HepG2 (cell line): ENCODE data around the gene ZNF582. TPM values are rescaled to one million over a fixed set of nuclear protein-coding genes. Genes with fewer than 3 reads are reported as not detected.

Experiments
- ATAC-seq: fragments of 200-7000 bp; cut with Tn5 transposase; 3 replicates; pipeline ENCODE4 v1.9.1; 2020; ENCODE audit warnings: mild to moderate bottlenecking, moderate library complexity
- BruUV-seq: library from RNA; stranded (reverse); fragments of 400-500 nt; replicated peaks from 2 replicates; lab custom pipeline; 2021; lab: Mats Ljungman, UMichigan
- CTCF ChIA-PET: fragments of 300-600 bp; formaldehyde crosslinking; extraction: SDS; loops from one replicate; lab custom pipeline; 2021; ENCODE audit warnings: low total read pairs, inconsistent platforms, low intra/inter-chr PET ratio; lab: Yijun Ruan, JAX
- POLR2A ChIA-PET: fragments of 350-600 bp; sonication (Branson Sonifier 250); formaldehyde crosslinking; loops from one replicate; lab custom pipeline; 2020; ENCODE audit warnings: antibody characterized with exemption, inconsistent platforms; lab: Yijun Ruan, JAX
- DNase-seq: peaks from one replicate; pipeline ENCODE4 v3.0.0-alpha.2; 2015; ENCODE audit warnings: low spot score
- FAIRE-seq: peaks from 3 replicates; lab custom pipeline; 2011; peaks lifted over from hg19 to GRCh38; lab: Jason Lieb, UNC
- H2AFZ ChIP-seq: one replicate; pipeline ENCODE4 v1.6.1; 2011; ENCODE audit warnings: low read length, inconsistent platforms
- H3K27ac ChIP-seq: fragments of 300-600 bp; 3 replicates; pipeline ENCODE4 v1.8.0; 2011; ENCODE audit warnings: mixed run types, mild to moderate bottlenecking, mixed read lengths, low read length, inconsistent platforms; ENCODE audit not compliant: insufficient read depth; ENCODE audit errors: extremely low read length
- H3K27me3 ChIP-seq, 2 experiments: fragments of 200-600 bp in 1 of 2; 2 replicates in 1 of 2; 3 replicates in 1 of 2; pipeline versions ENCODE4 v1.6.0 to v1.8.0; 2011; ENCODE audit warnings: low read length in 2 of 2, mild to moderate bottlenecking in 2 of 2, moderate library complexity in 2 of 2, inconsistent platforms in 1 of 2; ENCODE audit not compliant: insufficient read depth in 2 of 2, control insufficient read depth in 1 of 2
- H3K36me3 ChIP-seq, 2 experiments: fragments of 200-600 bp in 1 of 2; replicated peaks in 1 of 2; 2 replicates in 1 of 2; 3 replicates in 1 of 2; pipeline versions ENCODE4 v1.5.1 to v1.8.0; 2011; ENCODE audit warnings: low read length in 2 of 2, inconsistent platforms in 1 of 2; ENCODE audit not compliant: insufficient read depth in 2 of 2, control insufficient read depth in 1 of 2
- H3K4me1 ChIP-seq: 2 replicates; pipeline ENCODE4 v1.5.1; 2012; ENCODE audit warnings: low read length, inconsistent platforms; ENCODE audit not compliant: insufficient read depth
- H3K4me2 ChIP-seq: 2 replicates; pipeline ENCODE4 v1.6.0; 2011; ENCODE audit warnings: low read depth, low read length, inconsistent platforms
- H3K4me3 ChIP-seq, 3 experiments: fragments of 200-600 bp in 1 of 3; sonication (generic), shearing (Covaris generic) in 1 of 3; replicated peaks in 1 of 3; 2 replicates each; pipeline ENCODE4 v1.5.1; 2011 to 2016; ENCODE audit warnings: low read length in 3 of 3, inconsistent platforms in 2 of 3, low read depth in 2 of 3, mild to moderate bottlenecking in 2 of 3, control low read depth in 1 of 3, mixed read lengths in 1 of 3; ENCODE audit not compliant: insufficient read depth in 1 of 3
- H3K79me2 ChIP-seq: one replicate; pipeline ENCODE4 v1.6.1; 2011; ENCODE audit warnings: low read length, inconsistent platforms; ENCODE audit not compliant: insufficient read depth
- H3K9ac ChIP-seq: 2 replicates; pipeline ENCODE4 v1.6.0; 2011; ENCODE audit warnings: mild to moderate bottlenecking, low read depth, low read length, inconsistent platforms; ENCODE audit not compliant: insufficient read depth
- H3K9me3 ChIP-seq: 2 replicates; pipeline ENCODE4 v1.5.1; 2012; ENCODE audit warnings: mild to moderate bottlenecking, low read length
- H4K20me1 ChIP-seq: 2 replicates; pipeline ENCODE4 v1.6.0; 2011; ENCODE audit warnings: inconsistent platforms, mild to moderate bottlenecking, low read length, moderate library complexity; ENCODE audit not compliant: insufficient read depth
- FOSL1 ChIP-seq: sonication (generic); formaldehyde crosslinking; IDR thresholded peaks from 2 replicates; pipeline ENCODE4 v1.9.0; 2021; ENCODE audit warnings: missing genetic modification reagents, borderline replicate concordance
- RFXAP ChIP-seq: sonication (generic); formaldehyde crosslinking; IDR thresholded peaks from 2 replicates; pipeline ENCODE4 v1.4.0; 2020; ENCODE audit warnings: missing genetic modification reagents, borderline replicate concordance
- SSRP1 ChIP-seq: IDR thresholded peaks from 2 replicates; pipeline ENCODE4 v1.6.1; 2016; ENCODE audit warnings: control low read depth
- ZNF317 ChIP-seq: sonication (generic); formaldehyde crosslinking; IDR thresholded peaks from 2 replicates; pipeline ENCODE4 v1.5.0; 2020; ENCODE audit warnings: mild to moderate bottlenecking, missing genetic modification reagents
- ZNF329 ChIP-seq: sonication (generic); formaldehyde crosslinking; IDR thresholded peaks from 2 replicates; pipeline ENCODE4 v1.9.0; 2021; ENCODE audit warnings: low read depth, mild to moderate bottlenecking, missing genetic modification reagents
- WGBS: methylation state at CpG from one replicate; pipeline ENCODE4 v1.1.6; 2017; ENCODE audit warnings: low lambda C conversion rate; 5-methylcytosine and 5-hydroxymethylcytosine counted together
- in situ Hi-C: cut with HindIII; loops from 2 replicates; pipeline ENCODE4 v1.10.0; 2017; ENCODE audit warnings: low pct_unique_long_range_greater_than_20kb; ENCODE audit not compliant: extremely low pct_ligation_motif_present
- intact Hi-C: fragments of 100-400 bp; cut with micrococcal nuclease; formaldehyde crosslinking; loops from one replicate; pipeline ENCODE4 v1.10.0; 2022; ENCODE audit not compliant: unreplicated experiment
- polyA plus RNA-seq, 8 experiments: library from polyadenylated mRNA; depleted of rRNA in 3 of 8; stranded (reverse) in 7 of 8; unstranded in 1 of 8; fragments of >200 nt; fragmentation: Illumina TruSeq in 4 of 8; extraction: Trizol in 4 of 8; gene quantifications; 2 replicates each; pipeline versions ENCODE4 v1.2.1 to v1.2.3, GENCODE V29; 2011 to 2016; ENCODE audit warnings: low read depth in 4 of 8, missing spikeins in 1 of 8, mixed read lengths in 1 of 8; ENCODE audit not compliant: insufficient read depth in 1 of 8
- total RNA-seq, 5 experiments: library from RNA; depleted of rRNA; stranded (reverse); fragments of >200 nt; fragmentation: Illumina TruSeq; extraction: Trizol; gene quantifications; 2 replicates each; pipeline ENCODE4 v1.2.3, GENCODE V29; 2016; ENCODE audit warnings: low read depth in 1 of 5
- TF ChIP-seq, protein P1 (sequence below): sonication (generic); IDR thresholded peaks from 2 replicates; pipeline ENCODE4 v1.6.1; 2016; ENCODE audit warnings: low read depth, borderline replicate concordance

Gene ZNF582
- total and polyA plus RNA-seq, 2 of the 13 experiments (the other 11 are each of a cell fraction or from before 2014, with no cell fraction given), result 0.83 to 1.6 TPM

DNA sequence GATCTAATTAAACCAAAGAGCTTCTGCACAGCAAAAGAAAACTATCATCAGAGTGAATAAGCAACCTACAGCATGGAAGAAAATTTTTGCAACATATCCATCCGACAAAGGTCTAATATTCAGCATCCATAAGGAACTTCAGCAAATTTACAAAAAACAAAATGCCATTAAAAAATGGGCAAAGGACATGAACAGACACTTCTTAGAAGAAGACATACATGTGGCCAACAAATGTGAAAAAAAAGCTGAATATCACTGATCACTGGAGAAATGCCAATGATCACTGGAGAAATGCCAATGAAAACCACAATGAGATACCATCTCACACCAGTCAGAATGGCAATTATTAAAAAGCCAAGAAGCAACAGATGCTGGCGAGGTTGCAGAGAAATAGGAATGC lies 32.5 kb downstream of the ZNF582 start:
- no peak for FAIRE-seq
- TF ChIP-seq FOSL1 (no peak), SSRP1 (CRISPR knock-in tag) (no peak), ZNF329 (CRISPR knock-in tag) (no peak)
- TF ChIP-seq, protein P1, sequence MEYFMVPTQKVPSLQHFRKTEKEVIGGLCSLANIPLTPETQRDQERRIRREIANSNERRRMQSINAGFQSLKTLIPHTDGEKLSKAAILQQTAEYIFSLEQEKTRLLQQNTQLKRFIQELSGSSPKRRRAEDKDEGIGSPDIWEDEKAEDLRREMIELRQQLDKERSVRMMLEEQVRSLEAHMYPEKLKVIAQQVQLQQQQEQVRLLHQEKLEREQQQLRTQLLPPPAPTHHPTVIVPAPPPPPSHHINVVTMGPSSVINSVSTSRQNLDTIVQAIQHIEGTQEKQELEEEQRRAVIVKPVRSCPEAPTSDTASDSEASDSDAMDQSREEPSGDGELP, result no peak
- Histone ChIP-seq H3K9me3 (peaks cover 41% of the 10 kb centered on the region), H3K27ac (no peak overlapping the region), H3K4me2 (no peak overlapping the region), H4K20me1 (no peaks in the 10 kb centered on the region), H3K9ac (no peak overlapping the region), H3K79me2 (no peaks in the 10 kb centered on the region), H3K4me1 (peaks cover 14% of the 10 kb centered on the region), H2AFZ (no peak overlapping the region), H3K27me3 (no peaks in the 10 kb centered on the region), H3K4me3 (no peak overlapping the region), H3K36me3 (no peaks in the 10 kb centered on the region)
- intact Hi-C loops (no loop called here), in situ Hi-C loops (no loop called here)
- WGBS, result 47% methylated on average over 2 of the region's 2 CpGs
- POLR2A ChIA-PET, result no interaction called here
- BruUV-seq, result no TSS peak
- ATAC-seq, result no peak
- CTCF ChIA-PET, result no interaction called here
- no peak for DNase-seq

DNA sequence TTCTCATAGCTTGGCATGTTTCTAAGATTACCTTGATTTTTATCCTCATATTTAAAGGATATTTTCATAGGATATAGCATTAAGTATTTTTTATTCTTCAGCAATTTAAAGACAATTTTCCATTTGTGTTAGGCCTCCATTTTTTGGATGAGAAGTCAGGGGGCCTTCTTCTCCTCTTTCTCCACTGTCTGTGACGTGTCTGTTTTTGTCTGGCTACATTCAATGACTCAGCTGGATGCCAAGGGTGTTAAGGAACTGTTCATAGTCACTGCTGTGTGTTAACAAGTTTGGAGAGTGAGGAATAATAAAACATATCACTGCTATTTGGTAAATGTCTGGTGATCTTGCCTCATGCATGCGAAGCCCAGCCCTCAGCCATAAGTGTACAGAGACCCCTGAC lies 36.4 kb downstream of the ZNF582 start:
- Histone ChIP-seq H3K4me3 (no peak overlapping the region), H3K9me3 (peaks cover 30% of the 10 kb centered on the region), H3K9ac (no peak overlapping the region), H3K79me2 (no peaks in the 10 kb centered on the region), H3K36me3 (no peaks in the 10 kb centered on the region), H3K27ac (no peak overlapping the region), H3K4me1 (peaks cover 42% of the 10 kb centered on the region), H3K4me2 (no peak overlapping the region), H2AFZ (no peak overlapping the region), H4K20me1 (no peaks in the 10 kb centered on the region), H3K27me3 (no peaks in the 10 kb centered on the region)
- DNase-seq, result no peak
- CTCF ChIA-PET, result no interaction called here
- no peak for TF ChIP-seq RFXAP (CRISPR knock-in tag)
- peak; percentile 77 for TF ChIP-seq ZNF317 (CRISPR knock-in tag)
- BruUV-seq, result no TSS peak
- POLR2A ChIA-PET, result interaction anchor here (1.8 kb wide), 1 partner anchor 11 kb away, joined by 13 read pairs; no protein-coding TSS in a partner anchor
- no peak for FAIRE-seq
- WGBS, result 59% methylated on average over 2 of the region's 2 CpGs
- no peak for ATAC-seq
- in situ Hi-C loops, result no loop called here
- intact Hi-C loops, result no loop called here
